Activated naive CD4-positive, alpha-beta T cell (primary cell): ENCODE data around the gene KAT2B.

ENCODE experiments used
- DNase-seq, 4 experiments: peaks; one replicate each; lab custom pipeline; 2025; lab: John Stamatoyannopoulos, UW

The KAT2B gene

DNA sequence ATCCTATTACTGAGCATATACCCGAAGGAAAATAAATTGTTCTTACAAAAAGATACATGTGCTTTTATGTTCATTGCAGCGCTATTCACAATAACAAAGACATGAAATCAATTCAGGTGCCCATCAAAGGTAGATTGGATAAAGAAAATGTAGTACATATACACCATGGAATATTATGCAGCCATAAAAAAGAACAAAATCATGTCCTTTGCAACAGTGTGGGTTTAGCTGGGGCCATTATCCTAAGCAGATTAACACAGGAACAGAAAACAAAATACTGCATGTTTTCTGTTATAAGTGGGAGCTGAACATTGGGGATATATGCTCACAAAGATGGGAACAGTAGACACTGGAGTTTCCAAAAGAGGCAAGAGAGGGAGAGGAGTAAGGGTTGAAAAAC, 103.3 kb downstream of the KAT2B start:
- no peak for DNase-seq

DNA sequence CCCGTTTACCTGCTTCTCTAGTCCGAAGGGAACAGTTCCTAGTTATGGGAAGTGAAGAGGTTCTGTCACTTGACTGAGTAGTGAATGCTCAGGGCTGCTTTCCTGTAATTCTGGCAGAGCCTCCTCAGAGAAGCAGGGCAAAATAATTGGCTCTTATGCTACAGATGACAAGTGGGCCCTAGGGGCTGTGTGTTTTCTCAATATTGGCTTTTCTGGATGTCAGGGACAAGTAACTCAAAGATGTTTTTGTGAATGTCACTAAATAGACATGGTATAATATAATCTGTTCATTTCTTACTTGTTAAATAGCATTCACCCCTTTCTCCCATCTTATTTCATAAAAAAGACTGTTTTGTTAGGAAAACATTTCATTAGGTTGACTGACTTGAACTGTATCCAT, 105.6 kb downstream of the KAT2B start:
- no peak for DNase-seq

DNA sequence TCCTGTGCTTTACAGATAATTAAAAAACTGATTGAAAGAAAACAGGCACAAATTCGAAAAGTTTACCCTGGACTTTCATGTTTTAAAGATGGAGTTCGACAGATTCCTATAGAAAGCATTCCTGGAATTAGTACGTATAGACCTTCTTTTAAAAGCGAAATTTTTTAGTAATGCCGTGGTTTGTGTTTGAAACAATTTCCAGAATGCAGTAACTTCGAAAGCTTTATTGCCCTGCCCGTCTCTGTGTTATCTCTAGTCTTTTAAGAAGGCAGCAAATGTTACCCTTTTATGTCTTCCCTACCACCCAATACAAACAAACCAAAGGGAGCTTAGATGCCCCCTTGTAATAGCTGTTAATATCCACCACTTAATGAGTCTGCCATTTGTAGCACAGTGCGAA, 106.1 kb downstream of the KAT2B start:
- no peak for DNase-seq

DNA sequence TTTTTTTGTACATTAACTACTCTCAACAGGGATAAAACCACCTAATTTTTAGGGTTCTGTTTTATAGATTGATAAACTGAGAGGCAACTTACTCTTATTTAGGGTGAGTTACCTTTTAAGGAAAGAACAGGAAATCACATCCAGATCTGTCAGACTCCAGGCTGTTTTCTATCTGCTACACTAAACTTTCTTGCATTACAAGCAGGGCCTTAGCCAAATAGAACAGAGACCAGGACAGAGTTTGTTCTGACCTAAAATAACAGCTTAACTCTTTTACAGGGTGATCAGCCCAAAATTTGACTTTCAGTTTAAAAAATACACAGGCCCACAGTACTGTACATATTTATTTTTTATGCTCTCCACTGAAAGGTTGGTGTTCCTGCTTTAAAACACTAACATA, 107.1 kb downstream of the KAT2B start:
- no peak for DNase-seq

DNA sequence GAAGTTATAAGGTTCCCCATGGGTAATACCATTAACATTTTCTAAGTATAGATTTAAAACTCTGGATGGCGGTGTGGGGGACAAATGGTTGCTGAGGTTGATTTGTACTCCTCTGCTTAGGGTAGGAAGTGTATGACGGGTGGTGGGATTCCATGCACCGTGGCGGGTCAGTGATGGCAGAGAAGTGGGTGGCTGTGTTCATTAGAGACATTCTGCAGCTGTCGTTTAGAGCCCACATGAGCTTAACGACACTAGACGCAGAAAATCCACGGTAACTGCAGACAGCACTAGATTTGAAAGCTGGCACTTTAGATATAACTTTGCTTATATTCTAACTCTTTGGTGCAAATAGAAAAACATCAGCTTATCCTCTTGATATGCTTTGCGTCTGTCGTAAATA, 108.2 kb downstream of the KAT2B start:
- no peak for DNase-seq

DNA sequence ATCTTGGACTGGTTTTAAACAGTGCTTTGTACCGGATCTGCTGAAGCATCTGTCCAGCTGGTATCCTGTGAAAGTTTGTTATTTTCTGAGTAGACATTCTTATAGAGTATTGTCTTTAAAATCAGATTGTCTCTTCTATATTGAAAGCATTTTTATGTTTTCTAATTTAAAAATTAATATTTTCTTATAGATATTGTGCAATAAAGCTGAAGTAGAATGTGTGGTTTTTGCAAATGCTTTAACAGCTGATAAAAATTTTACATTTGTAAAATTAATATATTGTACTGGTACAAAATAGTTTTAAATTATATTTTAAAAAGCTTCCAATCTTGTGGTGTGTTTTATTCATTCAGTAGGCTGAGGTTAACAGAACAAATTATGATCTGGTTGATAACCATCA, 113.8 kb downstream of the KAT2B start:
- DNase-seq = no peak

DNA sequence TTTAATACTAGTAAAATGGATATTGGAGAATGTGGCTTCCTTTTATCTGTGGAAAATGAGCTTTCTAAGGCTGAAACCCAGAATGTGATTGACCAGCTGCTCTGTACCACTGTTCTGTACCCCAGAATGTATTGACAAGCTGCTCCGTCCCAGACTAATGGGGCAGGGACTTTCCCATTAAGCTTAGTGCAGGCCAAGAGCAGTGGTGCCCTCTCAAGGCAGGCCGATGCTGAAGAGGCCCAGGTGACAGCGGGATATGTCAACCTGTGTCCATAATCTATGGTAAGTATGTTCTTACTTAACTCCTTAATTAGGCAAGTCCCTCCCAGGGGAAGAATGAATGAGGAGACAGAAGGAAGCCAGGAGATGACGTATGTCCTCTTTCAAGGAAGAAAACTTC, 114.7 kb downstream of the KAT2B start:
- no peak for DNase-seq

DNA sequence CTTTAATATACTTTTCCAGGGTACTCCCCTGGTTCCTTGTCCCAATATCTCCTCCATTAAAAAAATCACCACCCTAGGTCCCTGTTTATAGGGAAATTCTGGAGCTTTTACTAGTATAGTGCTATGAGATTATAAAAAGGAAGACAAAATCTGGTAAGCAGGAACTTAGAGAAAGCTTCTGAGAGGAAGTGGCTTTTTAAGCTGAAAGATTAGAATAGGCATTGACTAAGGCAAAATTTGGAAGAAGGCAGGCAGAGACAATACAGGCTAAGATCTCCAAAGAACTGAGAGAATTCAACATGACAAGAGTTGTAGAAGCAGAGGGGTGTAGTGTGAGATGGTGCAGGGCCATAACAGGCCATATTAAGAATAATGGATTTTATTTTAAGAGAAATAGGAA, 120.0 kb downstream of the KAT2B start:
- no peak for DNase-seq

DNA sequence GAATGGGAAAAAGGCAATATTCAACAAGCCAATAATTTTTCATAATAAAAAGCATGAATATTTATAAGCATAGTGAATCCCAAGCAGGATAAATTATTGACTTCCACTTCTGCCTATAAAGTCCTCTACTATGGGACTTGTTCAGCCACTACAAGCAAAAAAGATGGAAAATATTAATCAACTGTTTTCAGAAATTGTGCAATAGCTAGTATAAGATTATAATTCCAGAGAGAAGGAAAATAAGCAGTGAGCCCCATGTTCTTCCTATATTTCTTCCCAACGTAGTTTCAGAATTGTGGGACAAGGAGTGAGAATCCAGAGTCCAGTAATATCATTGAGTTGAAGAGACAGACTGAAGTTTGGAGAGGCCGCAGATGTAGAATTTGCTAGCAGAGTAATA, 121.5 kb downstream of the KAT2B start:
- no peak for DNase-seq

DNA sequence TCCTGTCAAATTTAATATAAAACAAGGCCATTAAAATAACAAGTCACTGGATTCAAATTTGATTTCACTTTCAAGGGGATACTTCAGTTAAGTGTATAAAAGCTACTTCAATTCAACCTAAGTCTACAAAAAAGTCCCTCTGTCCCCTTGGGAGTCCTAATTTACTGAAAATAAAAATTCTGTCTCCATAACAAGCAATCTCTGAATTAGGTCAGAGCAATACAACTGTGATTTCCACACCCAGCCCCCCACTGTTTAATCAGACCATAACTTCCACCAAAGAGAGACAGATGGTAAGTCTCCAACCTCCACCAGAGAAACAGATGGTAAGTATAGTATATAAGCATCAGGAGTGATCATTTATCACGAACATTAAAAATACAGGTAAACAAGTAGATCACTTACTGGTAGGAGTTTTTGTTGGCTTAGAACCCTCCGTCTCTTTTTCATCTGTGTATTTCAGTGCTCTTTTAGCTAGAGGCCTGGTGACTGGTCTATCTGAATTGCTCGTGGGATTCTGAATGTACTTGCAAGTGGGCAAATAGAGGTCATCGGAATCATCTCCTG, 133.7 kb downstream of the KAT2B start:
- no peak for DNase-seq

DNA sequence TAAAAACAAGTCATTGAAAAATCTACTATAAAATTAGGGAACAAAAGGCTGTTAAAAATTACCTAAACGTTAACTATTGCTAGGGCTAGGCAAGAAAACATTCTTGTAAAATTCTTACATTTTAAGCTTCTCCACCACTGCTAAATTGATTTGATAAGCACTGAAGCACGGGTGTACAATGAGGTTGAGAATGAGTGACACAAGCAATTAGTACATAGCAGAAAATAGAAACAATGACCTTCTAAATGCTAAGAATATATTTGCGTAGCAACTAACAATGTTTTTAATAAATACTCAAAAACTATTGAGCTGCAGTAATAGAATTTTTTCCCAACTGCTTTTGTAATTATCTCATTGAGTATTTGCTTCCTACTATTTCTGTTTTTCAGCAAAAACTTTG, 141.0 kb downstream of the KAT2B start:
- DNase-seq = no peak

DNA sequence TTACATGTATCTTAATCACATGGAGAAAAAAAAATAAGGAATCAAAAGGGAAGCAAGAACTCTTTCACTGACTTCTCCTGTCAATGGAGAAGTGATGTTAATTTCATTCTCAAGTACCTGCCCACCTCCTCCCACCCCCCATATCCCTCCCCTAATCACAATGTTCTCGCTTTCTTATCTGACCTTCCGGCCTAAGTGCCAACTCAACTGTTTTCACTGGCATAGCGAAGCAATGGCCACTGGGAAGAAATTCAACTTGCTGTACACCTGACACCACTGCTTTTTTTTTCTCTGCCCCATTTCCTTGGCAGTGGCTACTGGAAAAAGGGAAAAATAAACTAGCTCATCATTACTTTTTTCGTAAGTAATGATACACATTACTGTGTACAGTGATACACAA, 142.0 kb downstream of the KAT2B start:
- DNase-seq = no peak

DNA sequence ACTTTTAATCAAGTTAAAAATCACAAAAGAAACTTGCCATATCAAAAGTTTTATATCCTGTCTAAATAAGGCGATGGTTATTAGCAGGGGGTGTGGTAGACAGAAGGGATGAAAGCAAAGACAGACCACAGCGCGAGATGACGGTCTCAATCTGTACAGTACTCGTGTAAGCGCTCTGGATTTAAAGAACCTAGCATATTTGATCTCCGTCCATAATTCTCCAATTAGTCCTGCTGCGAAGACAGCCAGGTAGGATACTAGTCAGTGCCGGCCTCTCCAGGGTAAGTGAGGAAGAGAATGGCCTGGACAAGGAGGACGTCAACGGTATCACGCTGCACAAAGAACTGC, 145.1 kb downstream of the KAT2B start:
- DNase-seq = no peak

DNA sequence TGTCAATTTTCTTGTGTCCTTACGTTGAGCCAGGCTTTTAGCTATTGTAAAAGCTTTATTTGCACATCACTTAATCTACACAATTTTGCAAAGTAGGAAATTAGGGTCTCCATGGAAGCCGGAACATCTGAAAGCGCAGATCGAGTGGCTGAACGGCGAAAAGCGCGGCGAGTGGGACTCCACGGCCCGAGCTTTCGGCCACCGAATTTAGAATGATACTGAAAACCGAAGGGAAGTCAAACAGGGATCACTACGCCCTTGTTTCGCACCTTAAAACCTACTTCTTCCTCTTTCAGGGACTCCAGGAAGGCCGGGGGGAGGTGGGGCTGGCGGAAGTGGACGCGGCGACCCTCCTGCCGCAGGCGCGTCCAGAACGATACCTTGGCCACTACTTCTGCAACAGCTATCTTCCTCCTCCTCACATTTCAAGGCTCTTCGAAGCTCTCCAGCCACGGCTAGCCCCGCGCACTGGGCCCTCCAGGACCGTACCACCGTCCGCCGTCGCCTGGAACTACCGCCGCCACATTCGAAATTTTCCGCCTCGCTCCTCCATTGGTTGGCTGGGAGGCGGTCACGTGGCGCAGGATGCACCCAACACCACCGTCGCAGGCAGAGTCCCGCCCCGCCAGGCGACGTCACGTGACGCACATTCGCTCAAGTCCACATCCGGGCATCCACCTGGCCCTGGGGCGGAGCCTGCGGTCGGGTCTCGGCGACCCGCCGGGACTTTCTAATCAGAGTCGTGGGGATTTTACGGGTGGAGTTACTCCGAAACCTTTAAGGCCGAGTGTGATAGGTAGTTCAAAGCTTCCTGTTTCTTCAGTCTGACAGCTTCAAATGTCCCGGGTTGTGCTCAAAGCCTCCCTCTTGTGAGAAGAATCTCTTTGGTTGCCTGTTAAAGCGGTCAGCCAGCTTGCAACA, 145.7 kb downstream of the KAT2B start, which contains the start of gene SGO1:
SGO1 (minus strand) TSS at position 528 of the 921 bp plus-strand sequence. CDS start 2,179 bp downstream, outside the sequence.
- DNase-seq = peak; percentile 95 to 99 (median 98)

DNA sequence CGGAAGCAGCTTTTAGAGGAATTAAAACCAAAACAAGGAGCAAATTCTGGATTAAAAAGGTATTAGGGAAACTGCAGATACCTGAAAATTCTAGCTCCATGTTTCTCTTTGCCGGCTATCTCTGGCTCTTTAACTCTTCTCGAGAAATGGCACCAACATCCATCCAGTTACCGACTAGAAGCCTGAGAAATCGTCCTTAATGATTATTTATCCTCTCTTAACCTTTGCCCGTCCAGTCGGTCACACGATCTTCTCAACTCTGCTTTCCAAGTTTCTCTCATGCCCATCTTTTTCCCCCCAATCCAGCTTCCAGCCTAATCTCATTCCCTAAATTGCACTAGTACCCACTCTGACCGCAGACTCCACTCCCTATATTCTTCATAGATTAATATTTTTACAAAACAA, 146.4 kb downstream of the KAT2B start:
- no peak for DNase-seq

DNA sequence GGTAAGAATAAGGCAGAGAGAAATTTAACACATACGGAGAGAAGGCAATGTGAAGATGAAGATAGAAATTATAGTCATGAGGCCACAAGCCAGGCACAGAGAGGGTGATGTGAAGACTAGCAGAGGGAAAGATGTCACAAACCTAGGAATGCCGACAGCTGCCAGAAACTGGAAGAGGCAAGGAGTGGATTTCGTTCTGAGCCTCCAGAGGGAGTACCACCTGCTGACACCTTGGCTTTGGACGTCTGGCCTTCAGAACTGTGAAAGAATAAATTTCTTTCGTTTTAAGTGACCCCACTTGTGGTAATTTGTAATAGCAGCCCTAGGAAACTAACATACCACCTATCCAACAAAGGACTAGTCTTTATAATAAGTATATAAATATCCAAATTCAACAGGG, 150.7 kb downstream of the KAT2B start:
- DNase-seq = no peak

DNA sequence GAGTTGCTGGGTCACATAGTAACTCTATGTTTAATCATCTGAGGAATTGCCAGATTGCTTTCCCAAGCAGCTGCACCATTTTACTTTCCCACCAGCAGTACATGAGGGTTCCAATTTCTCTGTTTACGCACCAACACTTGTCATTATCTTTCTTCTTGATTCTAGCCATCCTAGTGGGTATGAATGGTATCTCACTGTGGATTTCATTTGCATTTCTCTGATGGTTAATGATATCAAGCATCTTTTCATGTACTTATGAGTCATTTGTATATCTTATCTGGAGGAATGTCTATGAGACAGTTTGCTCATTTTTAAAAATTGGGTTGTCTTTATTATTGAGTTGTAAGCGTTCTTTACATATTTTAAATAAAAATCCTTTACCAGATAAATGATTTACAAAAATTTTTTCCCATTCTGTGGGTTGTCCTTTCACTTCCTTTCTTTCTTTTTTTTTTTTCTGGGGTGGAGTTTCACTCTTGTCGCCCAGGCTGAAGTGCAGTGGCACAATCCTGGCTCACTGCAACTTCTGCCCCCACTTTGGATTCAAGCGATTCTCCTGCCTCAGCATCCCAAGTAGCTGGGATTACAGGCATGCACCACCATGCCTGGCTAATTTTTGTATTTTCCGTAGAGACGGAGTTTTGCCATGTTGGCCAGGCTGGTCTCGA, 154.7 kb downstream of the KAT2B start:
- no peak for DNase-seq

DNA sequence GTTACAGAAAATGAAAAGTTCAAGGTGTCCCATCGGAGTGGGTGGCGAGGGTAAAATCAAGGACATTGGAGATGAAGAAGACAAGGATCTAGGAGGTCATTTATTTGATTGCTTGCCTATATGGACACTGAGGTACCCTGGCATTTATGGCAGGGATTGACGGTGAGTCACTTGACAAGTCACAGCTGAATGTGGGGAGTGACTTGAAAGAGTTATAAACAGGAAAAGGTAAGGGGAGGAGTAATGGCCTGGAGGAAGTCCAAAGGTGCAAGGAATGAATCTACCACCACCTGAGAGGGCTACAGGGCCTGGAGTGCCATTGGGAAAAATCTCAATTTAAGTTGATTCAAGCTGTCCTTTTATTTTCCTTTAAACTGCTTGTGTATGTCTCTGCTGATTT, 157.5 kb downstream of the KAT2B start:
- no peak for DNase-seq

DNA sequence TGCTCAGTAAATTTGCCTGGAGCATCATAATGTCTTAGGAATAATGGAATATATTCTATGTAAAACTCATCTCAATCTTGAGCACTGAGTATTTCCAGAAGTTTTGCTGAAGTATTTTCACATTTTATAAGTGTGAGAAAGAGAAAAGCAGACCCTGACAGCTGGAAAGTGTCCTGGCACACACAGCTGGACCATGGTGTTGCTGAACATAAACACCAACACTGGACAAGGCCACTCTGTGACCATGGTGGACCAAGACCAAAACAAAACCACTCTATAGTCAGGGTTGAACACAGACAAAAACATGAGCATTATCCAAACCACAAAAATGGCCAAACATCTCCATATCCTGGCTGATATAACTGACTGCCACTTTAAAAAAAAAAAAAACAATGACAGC, 160.9 kb downstream of the KAT2B start:
- no peak for DNase-seq
